GM23338 (cell line): ENCODE data around the gene CEACAM5. TPM values are rescaled to one million over a fixed set of nuclear protein-coding genes. Genes with fewer than 3 reads are reported as not detected.

Source experiments
- ATAC-seq: fragments of 200-7000 bp; cut with Tn5 transposase; 3 replicates; pipeline ENCODE4 v1.9.1; 2020
- DNase-seq: peaks from one replicate; pipeline ENCODE4 v3.0.0-alpha.2; 2015; ENCODE audit warnings: low spot score
- H2AFZ ChIP-seq: fragments of 200-600 bp; sonication (generic); 2 replicates; pipeline ENCODE4 v1.8.0; 2016; ENCODE audit warnings: antibody characterized with exemption, mild to moderate bottlenecking, moderate library complexity
- H3F3A ChIP-seq: fragments of 200-600 bp; sonication (generic); replicated peaks from 2 replicates; pipeline ENCODE4 v1.8.0; 2017; ENCODE audit warnings: antibody characterized with exemption, mixed run types, low read depth
- H3K27ac ChIP-seq: fragments of 200-600 bp; sonication (generic); 2 replicates; pipeline ENCODE4 v1.6.1; 2016; ENCODE audit warnings: low read depth
- H3K27me3 ChIP-seq: fragments of 200-600 bp; sonication (generic); 2 replicates; pipeline ENCODE4 v1.8.0; 2016; ENCODE audit warnings: mild to moderate bottlenecking, mixed run types, moderate library complexity; ENCODE audit not compliant: insufficient read depth
- H3K36me3 ChIP-seq: fragments of 200-600 bp; sonication (generic); 2 replicates; pipeline ENCODE4 v1.8.0; 2016; ENCODE audit warnings: mild to moderate bottlenecking; ENCODE audit not compliant: insufficient read depth
- H3K4me1 ChIP-seq: fragments of 200-600 bp; sonication (generic); 2 replicates; pipeline ENCODE4 v1.8.0; 2016; ENCODE audit warnings: mild to moderate bottlenecking, moderate library complexity; ENCODE audit not compliant: insufficient read depth
- H3K4me2 ChIP-seq: fragments of 200-600 bp; sonication (generic); 2 replicates; pipeline ENCODE4 v1.7.1; 2017; ENCODE audit warnings: mixed run types
- H3K4me3 ChIP-seq: fragments of 200-600 bp; sonication (generic); 2 replicates; pipeline ENCODE4 v1.6.1; 2016; ENCODE audit warnings: mixed run types
- H3K79me2 ChIP-seq: fragments of 200-600 bp; sonication (generic); replicated peaks from 2 replicates; pipeline ENCODE4 v1.8.0; 2017; ENCODE audit warnings: mild to moderate bottlenecking; ENCODE audit not compliant: insufficient read depth
- H3K9me2 ChIP-seq: fragments of 200-600 bp; sonication (generic); 2 replicates; pipeline ENCODE4 v1.8.0; 2017; ENCODE audit not compliant: insufficient read depth
- H4K20me1 ChIP-seq: fragments of 200-600 bp; sonication (generic); replicated peaks from 2 replicates; pipeline ENCODE4 v1.8.0; 2017; ENCODE audit warnings: mild to moderate bottlenecking; ENCODE audit not compliant: insufficient read depth
- H3K27ac Mint-ChIP-seq: 2 replicates; pipeline ENCODE4 v1.8.0; 2020; ENCODE audit warnings: inconsistent platforms, mild to moderate bottlenecking, moderate library complexity, mixed read lengths
- H3K27me3 Mint-ChIP-seq: 3 replicates; pipeline ENCODE4 v1.8.0; 2022; ENCODE audit warnings: low read depth, mild to moderate bottlenecking, moderate library complexity, mixed read lengths, inconsistent platforms; ENCODE audit not compliant: insufficient read depth, poor library complexity
- H3K36me3 Mint-ChIP-seq: 3 replicates; pipeline ENCODE4 v1.8.0; 2021; ENCODE audit warnings: low read depth, mild to moderate bottlenecking, inconsistent platforms, moderate library complexity, mixed read lengths
- H3K4me1 Mint-ChIP-seq: 3 replicates; pipeline ENCODE4 v1.8.0; 2020; ENCODE audit warnings: mild to moderate bottlenecking, inconsistent platforms, mixed read lengths
- H3K4me3 Mint-ChIP-seq: 3 replicates; pipeline ENCODE4 v1.8.0; 2021; ENCODE audit warnings: moderate library complexity, mild to moderate bottlenecking, inconsistent platforms, mixed read lengths
- H3K9me3 Mint-ChIP-seq: 3 replicates; pipeline ENCODE4 v1.8.0; 2020; ENCODE audit warnings: moderate library complexity, mild to moderate bottlenecking, inconsistent platforms, mixed read lengths
- EZH2 ChIP-seq: fragments of 200-600 bp; sonication (generic); IDR thresholded peaks from one replicate; pipeline ENCODE4 v1.8.0; 2017; ENCODE audit warnings: antibody characterized with exemption, mild to moderate bottlenecking, low read depth; ENCODE audit not compliant: unreplicated experiment
- JUNB ChIP-seq: IDR thresholded peaks from one replicate; pipeline ENCODE4 v1.6.1; 2016; ENCODE audit warnings: antibody characterized with exemption; ENCODE audit not compliant: unreplicated experiment
- POLR2AphosphoS5 ChIP-seq: IDR thresholded peaks from 2 replicates; pipeline ENCODE4 v1.6.1; 2016; ENCODE audit warnings: antibody characterized with exemption, low read depth
- STAT1 ChIP-seq: IDR thresholded peaks from one replicate; pipeline ENCODE4 v1.6.1; 2016; ENCODE audit warnings: antibody characterized with exemption; ENCODE audit not compliant: unreplicated experiment
- ZNF114 ChIP-seq: fragments of 250-450 bp; sonication (Bioruptor Pico); IDR thresholded peaks from 2 replicates; pipeline ENCODE4 v1.5.0; 2020; ENCODE audit warnings: mild to moderate bottlenecking, moderate library complexity
- ZNF331 ChIP-seq: fragments of 250-450 bp; sonication (Bioruptor Pico); IDR thresholded peaks from 2 replicates; pipeline ENCODE4 v1.5.0; 2020; ENCODE audit warnings: low read depth, mild to moderate bottlenecking, moderate library complexity
- polyA plus RNA-seq: library from polyadenylated mRNA; unstranded; fragments of >200 nt; fragmentation: Nextera tagmentation; extraction: Ambion mirVana; gene quantifications from 2 replicates; pipeline ENCODE4 v1.2.1, GENCODE V29; 2016
- total RNA-seq: library from RNA; depleted of rRNA; stranded (reverse); fragments of >200 nt; shearing (Covaris generic); gene quantifications from 2 replicates; pipeline ENCODE4 v1.2.3, GENCODE V29; 2014
- TF ChIP-seq, protein P1 (sequence below), 2 experiments: fragments of 200-600 bp in 1 of 2; sonication (generic) in 1 of 2; conservative IDR thresholded peaks; 2 replicates each; pipeline versions ENCODE4 v1.5.1 to v1.6.1; 2016 to 2017; ENCODE audit warnings: antibody characterized with exemption in 2 of 2, low read depth in 2 of 2, mild to moderate bottlenecking in 2 of 2, moderate library complexity in 1 of 2
- TF ChIP-seq, protein P2 (sequence below): IDR thresholded peaks from one replicate; pipeline ENCODE4 v1.6.1; 2018; ENCODE audit warnings: antibody characterized with exemption; ENCODE audit not compliant: unreplicated experiment

The CEACAM5 gene
- total and polyA plus RNA-seq, 2 experiments from 2014 or later, result not detected

DNA sequence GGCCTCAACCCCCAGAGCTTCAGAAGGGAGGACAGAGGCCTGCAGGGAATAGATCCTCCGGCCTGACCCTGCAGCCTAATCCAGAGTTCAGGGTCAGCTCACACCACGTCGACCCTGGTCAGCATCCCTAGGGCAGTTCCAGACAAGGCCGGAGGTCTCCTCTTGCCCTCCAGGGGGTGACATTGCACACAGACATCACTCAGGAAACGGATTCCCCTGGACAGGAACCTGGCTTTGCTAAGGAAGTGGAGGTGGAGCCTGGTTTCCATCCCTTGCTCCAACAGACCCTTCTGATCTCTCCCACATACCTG, 969 bp upstream of the CEACAM5 start:
- Histone ChIP-seq H3K36me3 (no peaks in the 10 kb centered on the region), H3K27ac (no peak overlapping the region), H4K20me1 (peaks cover 4% of the 10 kb centered on the region), H3K4me1 (no peaks in the 10 kb centered on the region), H3F3A (no peaks in the 10 kb centered on the region), H2AFZ (no peak overlapping the region), H3K9me2 (no peaks in the 10 kb centered on the region), H3K4me2 (no peak overlapping the region), H3K4me3 (no peak overlapping the region), H3K27me3 (no peaks in the 10 kb centered on the region), H3K79me2 (no peaks in the 10 kb centered on the region)
- H3K4me1 Mint-ChIP-seq, result peaks cover 2% of the 10 kb centered on the region; the same call in 1 of the 3 replicates
- no peaks in the 10 kb centered on the region for H3K9me3 Mint-ChIP-seq
- H3K36me3 Mint-ChIP-seq, result no peaks in the 10 kb centered on the region
- peaks cover 17% of the 10 kb centered on the region for H3K27me3 Mint-ChIP-seq
- DNase-seq (peak; percentile 47), ATAC-seq (peak; percentile 3; the same call in 2 of the 3 replicates)
- H3K27ac Mint-ChIP-seq, result no peak overlapping the region
- TF ChIP-seq, protein P1, sequence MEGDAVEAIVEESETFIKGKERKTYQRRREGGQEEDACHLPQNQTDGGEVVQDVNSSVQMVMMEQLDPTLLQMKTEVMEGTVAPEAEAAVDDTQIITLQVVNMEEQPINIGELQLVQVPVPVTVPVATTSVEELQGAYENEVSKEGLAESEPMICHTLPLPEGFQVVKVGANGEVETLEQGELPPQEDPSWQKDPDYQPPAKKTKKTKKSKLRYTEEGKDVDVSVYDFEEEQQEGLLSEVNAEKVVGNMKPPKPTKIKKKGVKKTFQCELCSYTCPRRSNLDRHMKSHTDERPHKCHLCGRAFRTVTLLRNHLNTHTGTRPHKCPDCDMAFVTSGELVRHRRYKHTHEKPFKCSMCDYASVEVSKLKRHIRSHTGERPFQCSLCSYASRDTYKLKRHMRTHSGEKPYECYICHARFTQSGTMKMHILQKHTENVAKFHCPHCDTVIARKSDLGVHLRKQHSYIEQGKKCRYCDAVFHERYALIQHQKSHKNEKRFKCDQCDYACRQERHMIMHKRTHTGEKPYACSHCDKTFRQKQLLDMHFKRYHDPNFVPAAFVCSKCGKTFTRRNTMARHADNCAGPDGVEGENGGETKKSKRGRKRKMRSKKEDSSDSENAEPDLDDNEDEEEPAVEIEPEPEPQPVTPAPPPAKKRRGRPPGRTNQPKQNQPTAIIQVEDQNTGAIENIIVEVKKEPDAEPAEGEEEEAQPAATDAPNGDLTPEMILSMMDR (conservative IDR thresholded peaks at IDR 0.05; ENCODE audit: low read depth in 2 of 2), result peak in 1 of 2 experiments; percentile 55; a peak in 2 of 4 replicates
- no peak for TF ChIP-seq ZNF114
- H3K4me3 Mint-ChIP-seq, result no peak overlapping the region

DNA sequence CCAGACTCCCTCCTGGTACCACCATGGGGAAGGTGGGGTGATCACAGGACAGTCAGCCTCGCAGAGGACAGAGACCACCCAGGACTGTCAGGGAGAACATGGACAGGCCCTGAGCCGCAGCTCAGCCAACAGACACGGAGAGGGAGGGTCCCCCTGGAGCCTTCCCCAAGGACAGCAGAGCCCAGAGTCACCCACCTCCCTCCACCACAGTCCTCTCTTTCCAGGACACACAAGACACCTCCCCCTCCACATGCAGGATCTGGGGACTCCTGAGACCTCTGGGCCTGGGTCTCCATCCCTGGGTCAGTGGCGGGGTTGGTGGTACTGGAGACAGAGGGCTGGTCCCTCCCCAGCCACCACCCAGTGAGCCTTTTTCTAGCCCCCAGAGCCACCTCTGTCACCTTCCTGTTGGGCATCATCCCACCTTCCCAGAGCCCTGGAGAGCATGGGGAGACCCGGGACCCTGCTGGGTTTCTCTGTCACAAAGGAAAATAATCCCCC, 505 bp upstream of the CEACAM5 start:
- Histone ChIP-seq H3K4me3 (no peak overlapping the region), H2AFZ (no peak overlapping the region), H3K27ac (no peak overlapping the region), H3K4me2 (no peak overlapping the region), H3K79me2 (no peaks in the 10 kb centered on the region), H3K36me3 (no peaks in the 10 kb centered on the region), H3K4me1 (no peaks in the 10 kb centered on the region), H3F3A (no peaks in the 10 kb centered on the region), H3K9me2 (no peaks in the 10 kb centered on the region), H4K20me1 (peaks cover 4% of the 10 kb centered on the region; the same call in 1 of the 2 replicates), H3K27me3 (no peaks in the 10 kb centered on the region)
- DNase-seq (no peak), ATAC-seq (no peak)
- Mint-ChIP-seq H3K9me3 (no peaks in the 10 kb centered on the region), H3K4me1 (peaks cover 2% of the 10 kb centered on the region; the same call in 1 of the 3 replicates), H3K27me3 (peaks cover 17% of the 10 kb centered on the region), H3K36me3 (no peaks in the 10 kb centered on the region), H3K27ac (no peak overlapping the region), H3K4me3 (no peak overlapping the region)
- TF ChIP-seq ZNF114 (no peak), EZH2 (no peak), STAT1 (no peak), JUNB (no peak), POLR2AphosphoS5 (no peak), ZNF331 (CRISPR knock-in tag) (no peak)
- TF ChIP-seq, protein P2, sequence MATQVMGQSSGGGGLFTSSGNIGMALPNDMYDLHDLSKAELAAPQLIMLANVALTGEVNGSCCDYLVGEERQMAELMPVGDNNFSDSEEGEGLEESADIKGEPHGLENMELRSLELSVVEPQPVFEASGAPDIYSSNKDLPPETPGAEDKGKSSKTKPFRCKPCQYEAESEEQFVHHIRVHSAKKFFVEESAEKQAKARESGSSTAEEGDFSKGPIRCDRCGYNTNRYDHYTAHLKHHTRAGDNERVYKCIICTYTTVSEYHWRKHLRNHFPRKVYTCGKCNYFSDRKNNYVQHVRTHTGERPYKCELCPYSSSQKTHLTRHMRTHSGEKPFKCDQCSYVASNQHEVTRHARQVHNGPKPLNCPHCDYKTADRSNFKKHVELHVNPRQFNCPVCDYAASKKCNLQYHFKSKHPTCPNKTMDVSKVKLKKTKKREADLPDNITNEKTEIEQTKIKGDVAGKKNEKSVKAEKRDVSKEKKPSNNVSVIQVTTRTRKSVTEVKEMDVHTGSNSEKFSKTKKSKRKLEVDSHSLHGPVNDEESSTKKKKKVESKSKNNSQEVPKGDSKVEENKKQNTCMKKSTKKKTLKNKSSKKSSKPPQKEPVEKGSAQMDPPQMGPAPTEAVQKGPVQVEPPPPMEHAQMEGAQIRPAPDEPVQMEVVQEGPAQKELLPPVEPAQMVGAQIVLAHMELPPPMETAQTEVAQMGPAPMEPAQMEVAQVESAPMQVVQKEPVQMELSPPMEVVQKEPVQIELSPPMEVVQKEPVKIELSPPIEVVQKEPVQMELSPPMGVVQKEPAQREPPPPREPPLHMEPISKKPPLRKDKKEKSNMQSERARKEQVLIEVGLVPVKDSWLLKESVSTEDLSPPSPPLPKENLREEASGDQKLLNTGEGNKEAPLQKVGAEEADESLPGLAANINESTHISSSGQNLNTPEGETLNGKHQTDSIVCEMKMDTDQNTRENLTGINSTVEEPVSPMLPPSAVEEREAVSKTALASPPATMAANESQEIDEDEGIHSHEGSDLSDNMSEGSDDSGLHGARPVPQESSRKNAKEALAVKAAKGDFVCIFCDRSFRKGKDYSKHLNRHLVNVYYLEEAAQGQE, result no peak
- TF ChIP-seq, protein P1 (conservative IDR thresholded peaks at IDR 0.05; ENCODE audit: low read depth in 2 of 2), result no peak
